Vagina (tissue), 2 donors: ENCODE measurements around the gene NUDCD3.

Experiments used
- POLR2AphosphoS5 ChIP-seq, 2 donors: sonication (generic); formaldehyde crosslinking; IDR thresholded peaks; one replicate each; pipeline ENCODE4 v1.9.0; 2017; ENCODE audit warnings: antibody characterized with exemption in 2 of 2, mild to moderate bottlenecking in 2 of 2, low read depth in 1 of 2; ENCODE audit not compliant: insufficient read depth in 1 of 2
- TF ChIP-seq, protein P1 (sequence below), 3 experiments: fragments of 450-650 bp in 2 of 3; fragments of 200-600 bp in 1 of 3; sonication (generic) in 1 of 3; IDR thresholded peaks; one replicate each; pipeline ENCODE4 v1.5.1; 2017 to 2019; ENCODE audit warnings: antibody characterized with exemption in 3 of 3, mild to moderate bottlenecking in 2 of 3, moderate library complexity in 2 of 3

DNA sequence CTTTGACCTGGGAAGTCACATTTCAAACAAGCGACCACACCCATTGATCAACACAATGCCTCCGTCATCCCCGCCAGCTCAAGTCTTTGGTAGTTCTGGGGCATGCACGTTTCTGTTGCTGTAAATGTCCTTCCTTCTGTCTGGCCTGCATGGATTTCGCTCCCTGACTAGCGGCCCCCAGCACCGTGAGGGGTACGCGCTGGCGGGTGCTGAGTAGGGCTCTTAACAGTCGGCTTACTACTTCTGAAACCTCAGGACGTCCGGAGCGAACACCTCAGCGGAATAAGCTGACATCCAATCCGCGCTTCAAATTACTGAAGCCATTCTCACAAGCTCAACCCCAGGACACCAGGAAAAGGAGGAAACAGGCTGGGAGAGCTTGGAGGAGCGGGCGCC is 505 bp downstream of the NUDCD3 start:
- TF ChIP-seq, protein P1, sequence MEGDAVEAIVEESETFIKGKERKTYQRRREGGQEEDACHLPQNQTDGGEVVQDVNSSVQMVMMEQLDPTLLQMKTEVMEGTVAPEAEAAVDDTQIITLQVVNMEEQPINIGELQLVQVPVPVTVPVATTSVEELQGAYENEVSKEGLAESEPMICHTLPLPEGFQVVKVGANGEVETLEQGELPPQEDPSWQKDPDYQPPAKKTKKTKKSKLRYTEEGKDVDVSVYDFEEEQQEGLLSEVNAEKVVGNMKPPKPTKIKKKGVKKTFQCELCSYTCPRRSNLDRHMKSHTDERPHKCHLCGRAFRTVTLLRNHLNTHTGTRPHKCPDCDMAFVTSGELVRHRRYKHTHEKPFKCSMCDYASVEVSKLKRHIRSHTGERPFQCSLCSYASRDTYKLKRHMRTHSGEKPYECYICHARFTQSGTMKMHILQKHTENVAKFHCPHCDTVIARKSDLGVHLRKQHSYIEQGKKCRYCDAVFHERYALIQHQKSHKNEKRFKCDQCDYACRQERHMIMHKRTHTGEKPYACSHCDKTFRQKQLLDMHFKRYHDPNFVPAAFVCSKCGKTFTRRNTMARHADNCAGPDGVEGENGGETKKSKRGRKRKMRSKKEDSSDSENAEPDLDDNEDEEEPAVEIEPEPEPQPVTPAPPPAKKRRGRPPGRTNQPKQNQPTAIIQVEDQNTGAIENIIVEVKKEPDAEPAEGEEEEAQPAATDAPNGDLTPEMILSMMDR (IDR thresholded peaks at IDR 0.05) = no peak
- TF ChIP-seq POLR2AphosphoS5 (IDR thresholded peaks at IDR 0.05; ENCODE audit: insufficient read depth in 1 of 2, low read depth in 1 of 2) = no peak
